MCF 10A (cell line): Measurements from ENCODE around the gene CCNI2. TPM values are rescaled to one million over a fixed set of nuclear protein-coding genes. Genes with fewer than 3 reads are reported as not detected.

Experiments
- BruUV-seq: library from RNA; stranded (reverse); fragments of 400-500 nt; replicated peaks from 2 replicates; lab custom pipeline; 2021; lab: Mats Ljungman, UMichigan
- CTCF ChIA-PET: fragments of 300-600 bp; sonication (Branson Sonifier 250); formaldehyde crosslinking; extraction: SDS; loops from one replicate; lab custom pipeline; 2021; ENCODE audit warnings: antibody characterized with exemption, inconsistent platforms; lab: Yijun Ruan, JAX
- POLR2A ChIA-PET: fragments of 300-600, 350-650 bp; sonication (Branson Sonifier 250); formaldehyde crosslinking; extraction: SDS; loops from one replicate; lab custom pipeline; 2020; ENCODE audit warnings: antibody characterized with exemption, inconsistent platforms; lab: Yijun Ruan, JAX
- DNase-seq: peaks from one replicate; pipeline ENCODE4 v3.0.0-alpha.2; 2018; ENCODE audit not compliant: unreplicated experiment
- H3K27ac Mint-ChIP-seq: one replicate; pipeline ENCODE4 v1.8.0; 2022; ENCODE audit warnings: mild to moderate bottlenecking, low read depth, mixed read lengths; ENCODE audit not compliant: unreplicated experiment
- H3K27me3 Mint-ChIP-seq: one replicate; pipeline ENCODE4 v1.8.0; 2022; ENCODE audit warnings: mixed read lengths; ENCODE audit not compliant: insufficient read depth, unreplicated experiment
- H3K36me3 Mint-ChIP-seq: one replicate; pipeline ENCODE4 v1.8.0; 2022; ENCODE audit warnings: mild to moderate bottlenecking, moderate library complexity, mixed read lengths; ENCODE audit not compliant: insufficient read depth, unreplicated experiment
- H3K4me1 Mint-ChIP-seq: one replicate; pipeline ENCODE4 v1.8.0; 2022; ENCODE audit warnings: mixed read lengths; ENCODE audit not compliant: insufficient read depth, unreplicated experiment
- H3K4me3 Mint-ChIP-seq: one replicate; pipeline ENCODE4 v1.8.0; 2022; ENCODE audit warnings: mild to moderate bottlenecking, moderate library complexity, mixed read lengths; ENCODE audit not compliant: unreplicated experiment
- H3K9me3 Mint-ChIP-seq: one replicate; pipeline ENCODE4 v1.8.0; 2022; ENCODE audit warnings: mixed read lengths; ENCODE audit not compliant: unreplicated experiment
- CTCF ChIP-seq: fragments of 200-600 bp; IDR thresholded peaks from one replicate; pipeline ENCODE4 v1.8.0; 2022; ENCODE audit warnings: antibody characterized with exemption, mild to moderate bottlenecking; ENCODE audit not compliant: unreplicated experiment
- intact Hi-C: fragments of 100-400 bp; cut with micrococcal nuclease; formaldehyde crosslinking; loops from 2 replicates; pipeline ENCODE4 v1.14.1; 2022
- total RNA-seq: library from RNA; stranded (reverse); gene quantifications from 2 replicates; pipeline ENCODE4 v1.2.3, GENCODE V29; 2022

The CCNI2 gene
- total RNA-seq, 1 experiment from 2014 or later, result 0.16 TPM

DNA sequence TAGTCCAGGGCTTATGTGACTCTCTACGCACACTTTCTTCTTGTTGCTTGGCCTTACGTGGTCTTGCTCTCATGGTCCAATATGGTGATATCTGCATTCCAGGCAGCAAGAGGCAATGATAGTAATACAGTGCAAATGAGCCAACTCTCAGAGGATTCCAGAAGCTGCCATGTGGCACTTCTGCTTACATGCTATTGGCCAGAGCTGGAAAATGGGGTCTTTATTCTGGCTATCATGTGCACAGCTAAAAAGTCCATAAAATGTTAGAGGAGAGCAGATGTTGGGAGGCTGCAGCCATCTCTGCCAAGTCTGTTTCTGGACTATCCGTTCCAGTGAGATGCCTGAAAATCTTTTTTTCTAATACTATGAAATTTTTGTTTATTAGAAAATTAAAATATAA lies 32.7 kb downstream of the CCNI2 start:
- Mint-ChIP-seq H3K4me3 (no peak overlapping the region), H3K9me3 (no peaks in the 10 kb centered on the region), H3K36me3 (no peaks in the 10 kb centered on the region), H3K4me1 (peaks cover 21% of the 10 kb centered on the region), H3K27me3 (no peaks in the 10 kb centered on the region), H3K27ac (no peak overlapping the region)
- DNase-seq, result no peak
- ChIA-PET POLR2A (no interaction called here), CTCF (no interaction called here)
- TF ChIP-seq CTCF, result no peak
- no TSS peak for BruUV-seq
- intact Hi-C loops, result no loop called here

DNA sequence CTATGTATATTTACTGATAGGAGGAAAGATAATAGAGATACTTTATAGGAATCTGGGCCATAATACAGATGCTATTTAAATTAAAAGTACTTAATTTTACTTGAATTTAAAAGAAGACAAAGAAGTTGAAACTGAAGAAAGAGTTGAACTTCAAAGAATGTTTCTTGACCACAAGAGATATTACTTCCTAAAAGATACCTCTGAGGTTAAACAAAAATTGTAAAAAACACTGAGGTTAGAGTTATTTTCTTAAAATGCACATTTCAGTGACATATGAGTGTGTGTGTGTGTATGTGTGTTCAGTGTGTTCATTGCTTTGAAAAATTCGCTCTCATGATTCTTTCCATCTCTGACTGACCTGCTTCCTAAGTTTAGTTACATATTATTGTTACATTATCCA lies 33.4 kb downstream of the CCNI2 start:
- H3K27ac Mint-ChIP-seq, result no peak overlapping the region
- CTCF ChIA-PET, result interaction anchor here (1.6 kb wide), 1 partner anchor 18 kb away, joined by 5 read pairs; no protein-coding TSS in a partner anchor
- intact Hi-C loops, result no loop called here
- peaks cover 15% of the 10 kb centered on the region for H3K4me1 Mint-ChIP-seq
- TF ChIP-seq CTCF, result no peak
- H3K36me3 Mint-ChIP-seq, result no peaks in the 10 kb centered on the region
- no peaks in the 10 kb centered on the region for H3K27me3 Mint-ChIP-seq
- DNase-seq, result no peak
- POLR2A ChIA-PET, result interaction anchor here (1.4 kb wide), 1 partner anchor 19 kb away, joined by 5 read pairs; no protein-coding TSS in a partner anchor
- no peak overlapping the region for H3K4me3 Mint-ChIP-seq
- BruUV-seq, result no TSS peak
- H3K9me3 Mint-ChIP-seq, result no peaks in the 10 kb centered on the region

GRCh38 chr5:132781029-132781428 lies 33.8 kb downstream of the CCNI2 start:
- H3K27me3 Mint-ChIP-seq, result no peaks in the 10 kb centered on the region
- CTCF ChIA-PET, result interaction anchor here (0.6 to 1.6 kb wide), 2 partner anchors 17 to 254 kb away, joined by 3 to 5 read pairs; no protein-coding TSS in a partner anchor
- DNase-seq, result no peak
- POLR2A ChIA-PET, result interaction anchor here (0.7 to 1.4 kb wide), 3 partner anchors 9 to 104 kb away, joined by 3 to 7 read pairs (median 5); no protein-coding TSS in a partner anchor
- no peak for TF ChIP-seq CTCF
- no peak overlapping the region for H3K27ac Mint-ChIP-seq
- peaks cover 13% of the 10 kb centered on the region for H3K4me1 Mint-ChIP-seq
- H3K36me3 Mint-ChIP-seq, result no peaks in the 10 kb centered on the region
- BruUV-seq, result no TSS peak
- H3K9me3 Mint-ChIP-seq, result no peaks in the 10 kb centered on the region
- no peak overlapping the region for H3K4me3 Mint-ChIP-seq
- intact Hi-C loops, result no loop called here

DNA sequence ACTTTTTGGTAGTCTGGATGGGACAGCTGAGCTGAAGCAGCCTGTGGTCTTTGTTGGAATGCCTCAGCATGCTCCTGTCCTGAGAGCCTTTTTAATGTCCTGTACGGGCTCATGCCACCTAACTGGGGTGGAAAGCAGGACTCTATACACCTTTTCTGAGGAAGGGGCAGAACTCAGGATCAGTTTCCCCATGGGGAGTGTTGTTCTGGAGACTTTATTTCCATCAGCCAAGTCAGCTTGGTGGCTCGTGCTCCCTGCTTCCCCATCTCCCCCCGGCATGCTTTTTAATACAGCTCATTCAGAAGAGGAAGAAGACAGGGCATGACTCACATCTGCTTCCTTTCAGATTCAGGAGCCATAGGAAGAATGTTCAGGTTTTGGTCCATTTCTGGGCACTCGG lies 34.9 kb downstream of the CCNI2 start:
- DNase-seq, result peak; percentile 45
- H3K4me1 Mint-ChIP-seq, result peaks cover 13% of the 10 kb centered on the region
- intact Hi-C loops, result no loop called here
- H3K36me3 Mint-ChIP-seq, result no peaks in the 10 kb centered on the region
- CTCF ChIA-PET, result interaction anchor here (0.7 to 2.3 kb wide), 4 partner anchors 16 to 81 kb away, joined by 4 to 10 read pairs (median 4); no protein-coding TSS in a partner anchor
- POLR2A ChIA-PET, result interaction anchor here (0.6 to 1.5 kb wide), 4 partner anchors 15 to 510 kb away, joined by 3 to 5 read pairs (median 4); no protein-coding TSS in a partner anchor
- no TSS peak for BruUV-seq
- TF ChIP-seq CTCF, result no peak
- no peaks in the 10 kb centered on the region for H3K9me3 Mint-ChIP-seq
- H3K27me3 Mint-ChIP-seq, result no peaks in the 10 kb centered on the region
- H3K27ac Mint-ChIP-seq, result no peak overlapping the region
- H3K4me3 Mint-ChIP-seq, result no peak overlapping the region
